ENCODE data around the gene ABCC10. TPM values are rescaled to one million over a fixed set of nuclear protein-coding genes. Genes with fewer than 3 reads are reported as not detected.

Gene ABCC10
- total RNA-seq, 2 experiments from 2014 or later, result 35.7 to 38.5 TPM

DNA sequence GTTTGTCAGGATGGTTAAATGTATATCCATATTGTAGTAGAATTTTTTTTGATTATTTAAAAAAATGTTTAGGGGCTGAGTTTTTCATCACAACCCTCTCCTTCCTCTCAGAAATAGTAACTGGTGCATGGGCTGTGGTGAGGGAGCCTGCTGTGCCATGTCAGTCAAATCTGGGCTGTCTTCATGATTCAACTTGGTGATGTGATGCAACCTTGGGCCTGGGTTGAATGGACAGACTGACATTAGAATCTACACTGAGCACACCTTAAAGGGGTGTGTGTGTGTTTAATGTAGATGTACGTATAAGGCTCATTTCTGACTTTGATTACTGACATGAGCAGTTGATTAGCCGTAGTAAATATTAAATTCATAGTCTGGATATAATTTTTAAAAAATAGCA is 53.7 kb downstream of the ABCC10 start:
- Mint-ChIP-seq H3K9me3 (no peaks in the 10 kb centered on the region), H3K27ac (no peak overlapping the region), H3K36me3 (ENCODE audit: low read depth) (peaks cover 21% of the 10 kb centered on the region), H3K27me3 (no peaks in the 10 kb centered on the region), H3K4me1 (ENCODE audit: low read depth) (peaks cover 54% of the 10 kb centered on the region), H3K4me3 (no peak overlapping the region)
- intact Hi-C loops (cut with DNase I, micrococcal nuclease), result no loop called here
- Histone ChIP-seq H3K4me3 (ENCODE audit: low read length) (no peak overlapping the region), H3K9me3 (ENCODE audit: control insufficient read depth in 1 of 2, insufficient read depth in 1 of 2, low read length in 2 of 2) (no peaks in the 10 kb centered on the region), H3K27ac (ENCODE audit: low read depth in 1 of 2, low read length in 2 of 2) (no peak overlapping the region), H3K27me3 (ENCODE audit: control insufficient read depth in 1 of 2, insufficient read depth in 2 of 2, low read length in 2 of 2) (no peaks in the 10 kb centered on the region), H3K36me3 (ENCODE audit: insufficient read depth, low read length) (peaks cover 4% of the 10 kb centered on the region), H3K4me1 (ENCODE audit: insufficient read depth, low read length) (peaks cover 32% of the 10 kb centered on the region)
- ATAC-seq (ENCODE audit: poor library complexity) (no peak), DNase-seq (no peak)
- no peak for TF ChIP-seq CTCF (IDR thresholded peaks at IDR 0.05)
- ChIA-PET CTCF (interaction anchor here (0.7 to 1.1 kb wide), 2 partner anchors 25 to 207 kb away, joined by 3 read pairs; partner anchors contain the start of gene MRPS18A), POLR2A (no interaction called here)

DNA sequence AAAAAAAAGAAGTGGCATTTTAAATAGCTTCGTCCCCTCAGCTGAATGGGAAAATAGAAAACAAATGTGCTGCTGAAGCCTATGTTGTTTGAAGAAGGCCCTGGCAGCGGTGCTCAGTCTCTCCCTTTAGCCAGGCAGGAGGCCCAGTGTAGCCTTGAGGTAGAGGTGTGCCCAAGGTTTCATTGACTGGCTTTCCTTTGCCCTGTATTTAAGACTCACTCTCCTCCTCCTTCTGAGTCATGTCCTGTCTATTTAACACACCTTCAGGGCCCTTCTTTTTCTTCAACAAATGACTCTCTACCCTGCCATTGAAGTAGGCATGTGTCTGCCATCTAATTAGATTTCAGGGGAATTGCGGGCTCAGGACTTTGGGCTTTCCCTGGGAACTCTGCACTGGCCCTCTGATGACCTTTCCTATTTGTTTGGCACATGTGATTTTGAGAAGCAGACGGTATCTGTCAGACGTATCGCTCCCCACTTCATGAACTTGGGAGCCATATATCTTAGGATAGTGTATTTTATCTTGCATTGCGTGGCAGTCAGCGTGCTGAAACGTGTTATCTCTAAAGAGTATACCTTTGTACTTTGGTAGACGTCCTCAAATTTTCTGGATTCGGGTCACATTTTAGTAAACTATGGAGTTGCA is 54.4 kb downstream of the ABCC10 start:
- no peaks in the 10 kb centered on the region for H3K9me3 ChIP-seq (ENCODE audit: control insufficient read depth in 1 of 2, insufficient read depth in 1 of 2, low read length in 2 of 2)
- ChIA-PET CTCF (interaction anchor here (0.7 to 1.1 kb wide), 2 partner anchors 25 to 206 kb away, joined by 3 read pairs; partner anchors contain the start of gene MRPS18A), POLR2A (no interaction called here)
- H3K9me3 Mint-ChIP-seq, result no peaks in the 10 kb centered on the region
- H3K27me3 Mint-ChIP-seq, result no peaks in the 10 kb centered on the region
- H3K4me3 ChIP-seq (ENCODE audit: low read length), result no peak overlapping the region
- H3K36me3 ChIP-seq (ENCODE audit: insufficient read depth, low read length), result peaks cover 6% of the 10 kb centered on the region
- H3K4me1 Mint-ChIP-seq (ENCODE audit: low read depth), result peaks cover 52% of the 10 kb centered on the region
- no peak for TF ChIP-seq CTCF (IDR thresholded peaks at IDR 0.05)
- no peak overlapping the region for H3K4me3 Mint-ChIP-seq
- DNase-seq, result no peak
- H3K36me3 Mint-ChIP-seq (ENCODE audit: low read depth), result peaks cover 21% of the 10 kb centered on the region
- no peak for ATAC-seq (ENCODE audit: poor library complexity)
- H3K4me1 ChIP-seq (ENCODE audit: insufficient read depth, low read length), result peaks cover 31% of the 10 kb centered on the region
- H3K27ac Mint-ChIP-seq, result no peak overlapping the region
- intact Hi-C loops (cut with DNase I, micrococcal nuclease), result no loop called here
- no peaks in the 10 kb centered on the region for H3K27me3 ChIP-seq (ENCODE audit: control insufficient read depth in 1 of 2, insufficient read depth in 2 of 2, low read length in 2 of 2)
- H3K27ac ChIP-seq (ENCODE audit: low read depth in 1 of 2, low read length in 2 of 2), result no peak overlapping the region

DNA sequence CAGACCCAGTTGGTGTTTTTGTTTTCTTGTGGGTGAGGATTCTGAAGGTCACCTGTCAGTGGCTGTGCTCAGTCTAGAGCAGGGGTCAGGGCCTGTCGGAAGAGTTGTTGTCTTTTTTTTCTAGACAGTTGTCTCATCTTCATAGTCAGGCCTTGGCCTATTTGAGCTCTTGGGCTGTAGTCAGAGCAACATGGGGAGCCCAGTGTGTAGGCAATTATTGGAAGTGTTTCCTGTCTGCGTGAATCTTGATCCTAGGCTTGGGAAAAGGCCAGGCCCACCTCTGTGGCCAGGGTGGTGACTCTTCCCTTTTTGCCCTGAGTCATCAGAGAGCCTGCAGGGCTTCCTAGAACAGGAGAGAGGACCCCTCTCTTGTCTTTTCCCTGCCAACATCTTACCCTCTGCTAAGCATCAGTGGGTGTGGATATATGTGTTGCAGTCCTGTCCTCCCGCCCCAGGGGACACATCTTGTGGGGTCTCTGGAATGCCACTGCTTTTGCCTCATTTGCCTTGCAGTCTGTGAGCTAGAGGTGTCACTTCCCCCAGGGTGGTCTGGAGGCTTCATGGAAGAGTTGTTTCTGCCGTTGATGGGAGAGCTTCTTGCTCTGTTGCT is 61.4 kb downstream of the ABCC10 start:
- POLR2A ChIA-PET, result no interaction called here
- Histone ChIP-seq H3K27me3 (ENCODE audit: control insufficient read depth in 1 of 2, insufficient read depth in 2 of 2, low read length in 2 of 2) (no peaks in the 10 kb centered on the region), H3K36me3 (ENCODE audit: insufficient read depth, low read length) (peaks cover 23% of the 10 kb centered on the region), H3K4me1 (ENCODE audit: insufficient read depth, low read length) (peaks cover 12% of the 10 kb centered on the region), H3K9me3 (ENCODE audit: control insufficient read depth in 1 of 2, insufficient read depth in 1 of 2, low read length in 2 of 2) (no peaks in the 10 kb centered on the region), H3K27ac (ENCODE audit: low read depth in 1 of 2, low read length in 2 of 2) (no peak overlapping the region), H3K4me3 (ENCODE audit: low read length) (no peak overlapping the region)
- no peak overlapping the region for H3K27ac Mint-ChIP-seq
- DNase-seq (no peak), ATAC-seq (ENCODE audit: poor library complexity) (no peak)
- intact Hi-C loops (cut with DNase I, micrococcal nuclease), result no loop called here
- no peaks in the 10 kb centered on the region for H3K27me3 Mint-ChIP-seq
- CTCF ChIA-PET, result no interaction called here
- H3K36me3 Mint-ChIP-seq (ENCODE audit: low read depth), result peaks cover 26% of the 10 kb centered on the region
- H3K4me3 Mint-ChIP-seq, result no peak overlapping the region
- no peak for TF ChIP-seq CTCF (IDR thresholded peaks at IDR 0.05)
- H3K9me3 Mint-ChIP-seq, result no peaks in the 10 kb centered on the region
- peaks cover 20% of the 10 kb centered on the region for H3K4me1 Mint-ChIP-seq (ENCODE audit: low read depth)
